B cell (primary cell): ENCODE measurements around the gene ASNS.

ENCODE experiments used
- EZH2 ChIP-seq: IDR thresholded peaks from 2 replicates; pipeline ENCODE4 v1.6.1; 2012; ENCODE audit warnings: borderline replicate concordance, low read depth, mild to moderate bottlenecking, moderate library complexity, low read length; ENCODE audit not compliant: insufficient read depth, poor library complexity, severe bottlenecking
- TF ChIP-seq, protein P1 (sequence below): fragments of 200-600 bp; IDR thresholded peaks from one replicate; pipeline ENCODE4 v1.8.0; 2022; ENCODE audit warnings: antibody characterized with exemption, mild to moderate bottlenecking

DNA sequence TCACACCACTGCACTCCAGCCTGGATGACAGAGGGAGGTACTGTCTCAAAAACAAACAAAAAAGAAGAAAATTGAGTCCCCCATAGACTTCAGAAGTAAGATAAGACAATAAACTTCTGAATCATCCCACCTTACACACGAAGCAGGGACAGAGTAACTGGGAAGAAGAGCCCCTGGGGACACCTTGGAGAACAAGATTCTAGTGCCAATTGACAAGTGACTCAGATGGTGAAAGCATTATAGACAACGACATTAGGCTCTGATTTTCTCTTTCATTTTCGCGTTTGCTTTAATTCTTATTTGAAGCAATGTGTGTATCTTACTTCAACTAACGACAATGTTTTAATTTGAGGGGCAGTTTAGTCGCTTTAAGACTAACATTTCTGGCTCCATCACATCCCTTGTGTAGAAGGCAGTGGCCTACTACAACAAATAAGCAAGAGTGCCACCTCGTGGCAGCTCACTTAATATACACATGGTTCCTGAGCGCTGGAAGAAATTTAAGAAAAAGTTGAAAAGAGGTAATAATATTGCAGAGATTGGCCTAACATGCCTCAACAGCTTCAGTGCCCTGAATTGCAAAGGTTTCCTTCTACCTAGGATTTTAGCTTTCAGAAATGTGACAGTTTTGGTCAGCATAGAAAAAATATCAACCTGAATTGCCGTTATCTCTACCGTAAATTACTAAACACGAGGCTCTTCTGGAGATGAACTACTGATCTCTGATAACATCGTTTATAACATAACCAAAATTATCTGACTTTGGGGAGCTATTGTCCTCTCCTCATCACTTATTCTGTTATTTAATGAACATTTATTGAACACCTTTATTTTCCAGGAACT, 36.7 kb downstream of the ASNS start:
- TF ChIP-seq, protein P1, sequence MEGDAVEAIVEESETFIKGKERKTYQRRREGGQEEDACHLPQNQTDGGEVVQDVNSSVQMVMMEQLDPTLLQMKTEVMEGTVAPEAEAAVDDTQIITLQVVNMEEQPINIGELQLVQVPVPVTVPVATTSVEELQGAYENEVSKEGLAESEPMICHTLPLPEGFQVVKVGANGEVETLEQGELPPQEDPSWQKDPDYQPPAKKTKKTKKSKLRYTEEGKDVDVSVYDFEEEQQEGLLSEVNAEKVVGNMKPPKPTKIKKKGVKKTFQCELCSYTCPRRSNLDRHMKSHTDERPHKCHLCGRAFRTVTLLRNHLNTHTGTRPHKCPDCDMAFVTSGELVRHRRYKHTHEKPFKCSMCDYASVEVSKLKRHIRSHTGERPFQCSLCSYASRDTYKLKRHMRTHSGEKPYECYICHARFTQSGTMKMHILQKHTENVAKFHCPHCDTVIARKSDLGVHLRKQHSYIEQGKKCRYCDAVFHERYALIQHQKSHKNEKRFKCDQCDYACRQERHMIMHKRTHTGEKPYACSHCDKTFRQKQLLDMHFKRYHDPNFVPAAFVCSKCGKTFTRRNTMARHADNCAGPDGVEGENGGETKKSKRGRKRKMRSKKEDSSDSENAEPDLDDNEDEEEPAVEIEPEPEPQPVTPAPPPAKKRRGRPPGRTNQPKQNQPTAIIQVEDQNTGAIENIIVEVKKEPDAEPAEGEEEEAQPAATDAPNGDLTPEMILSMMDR: peak; percentile 92
- no peak for TF ChIP-seq EZH2
